K562 (cell line): ENCODE measurements around the gene TNFSF11. TPM values are rescaled to one million over a fixed set of nuclear protein-coding genes. Genes with fewer than 3 reads are reported as not detected.

Experiments
- ATAC-seq: fragments of 200-7000 bp; cut with Tn5 transposase; 3 replicates; pipeline ENCODE4 v1.9.1; 2020; ENCODE audit warnings: moderate library complexity
- BruUV-seq: library from RNA; stranded (reverse); fragments of 400-500 nt; replicated peaks from 2 replicates; lab custom pipeline; 2021; lab: Mats Ljungman, UMichigan
- CTCF ChIA-PET: fragments of 300-600 bp; formaldehyde crosslinking; extraction: SDS; loops from one replicate; lab custom pipeline; 2021; ENCODE audit warnings: low intra/inter-chr PET ratio; lab: Yijun Ruan, JAX
- POLR2A ChIA-PET: fragments of 300-600, 350-650 bp; sonication (Branson Sonifier 250); formaldehyde crosslinking; extraction: SDS; loops from one replicate; lab custom pipeline; 2021; ENCODE audit warnings: antibody characterized with exemption, inconsistent platforms; lab: Yijun Ruan, JAX
- DNase-seq, 4 experiments: peaks; one replicate each; pipeline versions ENCODE4 v3.0.0 to v3.0.0-alpha.2; 2011 to 2018; ENCODE audit warnings: low spot score in 3 of 4, mixed read lengths in 3 of 4; ENCODE audit errors: extremely low read depth in 1 of 4
- FAIRE-seq: peaks from 2 replicates; lab custom pipeline; 2011; peaks lifted over from hg19 to GRCh38; lab: Jason Lieb, UNC
- H2AFZ ChIP-seq: 2 replicates; pipeline ENCODE4 v1.6.0; 2011; ENCODE audit warnings: low read depth, low read length, control low read depth, inconsistent platforms
- H3K27ac ChIP-seq: fragments of 200-600 bp; 3 replicates; pipeline ENCODE4 v1.8.0; 2011; ENCODE audit warnings: low read depth, mild to moderate bottlenecking, control low read depth, inconsistent platforms, low read length, moderate library complexity, mixed read lengths; ENCODE audit errors: extremely low read depth
- H3K27me3 ChIP-seq, 2 experiments: fragments of 300-600 bp in 1 of 2; 2 replicates in 1 of 2; 3 replicates in 1 of 2; pipeline versions ENCODE4 v1.6.0 to v1.8.0; 2011; ENCODE audit warnings: inconsistent platforms in 2 of 2, low read length in 2 of 2, mild to moderate bottlenecking in 1 of 2, mixed read lengths in 1 of 2, moderate library complexity in 1 of 2; ENCODE audit not compliant: control insufficient read depth in 2 of 2, insufficient read depth in 2 of 2
- H3K36me3 ChIP-seq: fragments of 300-600 bp; 3 replicates; pipeline ENCODE4 v1.8.0; 2011; ENCODE audit warnings: mild to moderate bottlenecking, low read length, inconsistent platforms; ENCODE audit not compliant: control insufficient read depth, insufficient read depth
- H3K4me1 ChIP-seq, 2 experiments: fragments of 200-600 bp in 1 of 2; replicated peaks in 1 of 2; 2 replicates in 1 of 2; 3 replicates in 1 of 2; pipeline versions ENCODE4 v1.5.1 to v1.8.0; 2011; ENCODE audit warnings: inconsistent platforms in 2 of 2, low read length in 2 of 2, mild to moderate bottlenecking in 1 of 2, mixed read lengths in 1 of 2, moderate library complexity in 1 of 2; ENCODE audit not compliant: control insufficient read depth in 2 of 2, insufficient read depth in 2 of 2
- H3K4me2 ChIP-seq: 2 replicates; pipeline ENCODE4 v1.6.1; 2011; ENCODE audit warnings: low read length, control low read depth, inconsistent platforms, mixed read lengths; ENCODE audit not compliant: insufficient read depth
- H3K4me3 ChIP-seq: fragments of 200-600 bp; sonication (generic), shearing (Covaris generic); 2 replicates; pipeline ENCODE4 v1.5.1; 2016; ENCODE audit warnings: control low read depth, inconsistent platforms
- H3K79me2 ChIP-seq: fragments of 200-600 bp; 3 replicates; pipeline ENCODE4 v1.8.0; 2011; ENCODE audit warnings: low read length, inconsistent platforms; ENCODE audit not compliant: control insufficient read depth, insufficient read depth
- H3K9ac ChIP-seq, 2 experiments: 2 replicates each; pipeline versions ENCODE4 v1.6.0 to v1.6.1; 2011; ENCODE audit warnings: low read depth in 2 of 2, low read length in 2 of 2, control low read depth in 1 of 2, inconsistent platforms in 1 of 2, mild to moderate bottlenecking in 1 of 2, mixed read lengths in 1 of 2; ENCODE audit not compliant: insufficient read depth in 1 of 2
- H3K9me1 ChIP-seq: one replicate; pipeline ENCODE4 v1.6.0; 2011; ENCODE audit warnings: inconsistent platforms, mild to moderate bottlenecking, low read length, moderate library complexity; ENCODE audit not compliant: control insufficient read depth, insufficient read depth
- H3K9me3 ChIP-seq: replicated peaks from 2 replicates; pipeline ENCODE4 v1.5.1; 2011; ENCODE audit warnings: low read depth, low read length, inconsistent platforms; ENCODE audit not compliant: control insufficient read depth, insufficient read depth
- H4K20me1 ChIP-seq: replicated peaks from 2 replicates; pipeline ENCODE4 v1.6.1; 2011; ENCODE audit warnings: low read length, inconsistent platforms, mixed read lengths; ENCODE audit not compliant: control insufficient read depth, insufficient read depth
- BRD4 ChIP-seq: fragments of 200-600 bp; sonication (generic); IDR thresholded peaks from 2 replicates; pipeline ENCODE4 v1.6.1; 2017; ENCODE audit warnings: inconsistent platforms
- FOXO4 ChIP-seq: fragments of 450-650 bp; formaldehyde crosslinking; IDR thresholded peaks from 2 replicates; pipeline ENCODE4 v1.4.0; 2020; ENCODE audit warnings: mild to moderate bottlenecking, moderate library complexity
- KDM2B ChIP-seq: fragments of 250-450 bp; sonication (Bioruptor Pico); IDR thresholded peaks from 2 replicates; pipeline ENCODE4 v1.8.0; 2021; ENCODE audit warnings: mild to moderate bottlenecking, moderate library complexity
- L3MBTL2 ChIP-seq: fragments of 450-650 bp; IDR thresholded peaks from 2 replicates; pipeline ENCODE4 v1.6.1; 2016; ENCODE audit warnings: mild to moderate bottlenecking, moderate library complexity
- RBM22 ChIP-seq: fragments of 200-400 bp; formaldehyde crosslinking; IDR thresholded peaks from 2 replicates; pipeline ENCODE4 v1.6.1; 2018; ENCODE audit warnings: low read length, low read depth; ENCODE audit not compliant: poor library complexity, severe bottlenecking
- SAFB2 ChIP-seq: fragments of 200-400 bp; formaldehyde crosslinking; IDR thresholded peaks from 2 replicates; pipeline ENCODE4 v1.6.1; 2018; ENCODE audit warnings: borderline replicate concordance, low read length, low read depth, moderate library complexity; ENCODE audit not compliant: severe bottlenecking
- SRSF3 ChIP-seq: fragments of 200-400 bp; formaldehyde crosslinking; IDR thresholded peaks from 2 replicates; pipeline ENCODE4 v1.6.1; 2016; ENCODE audit warnings: mild to moderate bottlenecking, low read length, moderate library complexity; ENCODE audit not compliant: insufficient read depth
- TEAD1 ChIP-seq, 2 experiments: fragments of 450-650 bp in 1 of 2; sonication (generic) in 1 of 2; formaldehyde crosslinking; IDR thresholded peaks; 2 replicates each; pipeline versions ENCODE4 v1.4.0 to v1.8.0; 2020 to 2022; ENCODE audit warnings: mild to moderate bottlenecking in 2 of 2, missing genetic modification reagents in 1 of 2
- ZNF584 ChIP-seq: fragments of 200-800 bp; sonication (Bioruptor generic); IDR thresholded peaks from 2 replicates; pipeline ENCODE4 v1.6.1; 2016; ENCODE audit warnings: low read depth, mild to moderate bottlenecking, missing genetic modification characterization, missing compliant biosample characterization
- ZNF592 ChIP-seq: fragments of 450-650 bp; IDR thresholded peaks from 2 replicates; pipeline ENCODE4 v1.6.1; 2017; ENCODE audit warnings: antibody characterized with exemption, mild to moderate bottlenecking
- WGBS: fragments of 100-300 bp; shearing (Covaris generic); methylation state at CpG from one replicate; pipeline ENCODE4 v1.1.6; 2016; ENCODE audit warnings: low coverage, mixed read lengths; ENCODE audit not compliant: insufficient coverage; ENCODE audit errors: missing lambda C conversion rate; 5-methylcytosine and 5-hydroxymethylcytosine counted together
- in situ Hi-C: fragments of 300-500 bp; cut with MboI; formaldehyde crosslinking; loops from 4 replicates; pipeline ENCODE4 v1.15.0; 2018; ENCODE audit warnings: inconsistent platforms, mixed read lengths
- intact Hi-C: fragments of 100-400 bp; cut with micrococcal nuclease; formaldehyde crosslinking; loops from 2 replicates; pipeline ENCODE4 v1.14.2; 2022
- polyA plus RNA-seq, 8 experiments: library from polyadenylated mRNA; depleted of rRNA in 4 of 8; stranded (reverse) in 5 of 8; unstranded in 3 of 8; fragments of >200 nt; fragmentation: Nextera tagmentation in 2 of 8; fragmentation: Illumina TruSeq in 1 of 8; extraction: Ambion mirVana in 2 of 8; extraction: Trizol in 1 of 8; gene quantifications; 2 replicates each; pipeline versions ENCODE4 v1.2.1 to v1.2.3, GENCODE V29; 2011 to 2014; ENCODE audit warnings: inconsistent platforms in 1 of 8, missing spikeins in 1 of 8
- total RNA-seq, 7 experiments: library from RNA; depleted of rRNA in 6 of 7; stranded (reverse); fragments of >200 nt in 6 of 7; fragmentation: Illumina TruSeq in 2 of 7; extraction: Trizol in 2 of 7; gene quantifications; 2 replicates each; pipeline versions ENCODE4 v1.2.1 to v1.2.3, GENCODE V29; 2011 to 2021; ENCODE audit warnings: low replicate concordance in 1 of 7
- TF ChIP-seq, protein P1 (sequence below): fragments of 200-800 bp; sonication (Bioruptor generic); IDR thresholded peaks from 2 replicates; pipeline ENCODE4 v1.6.1; 2017; ENCODE audit warnings: missing genetic modification characterization, missing compliant biosample characterization
- TF ChIP-seq, protein P2 (sequence below): fragments of 250-450 bp; sonication (Bioruptor Pico); IDR thresholded peaks from 2 replicates; pipeline ENCODE4 v1.9.0; 2021; ENCODE audit warnings: mild to moderate bottlenecking, inconsistent platforms

TNFSF11 gene
- total and polyA plus RNA-seq, 9 of the 15 experiments (the other 6 are each of a cell fraction or from before 2014, with no cell fraction given), result not detected

DNA sequence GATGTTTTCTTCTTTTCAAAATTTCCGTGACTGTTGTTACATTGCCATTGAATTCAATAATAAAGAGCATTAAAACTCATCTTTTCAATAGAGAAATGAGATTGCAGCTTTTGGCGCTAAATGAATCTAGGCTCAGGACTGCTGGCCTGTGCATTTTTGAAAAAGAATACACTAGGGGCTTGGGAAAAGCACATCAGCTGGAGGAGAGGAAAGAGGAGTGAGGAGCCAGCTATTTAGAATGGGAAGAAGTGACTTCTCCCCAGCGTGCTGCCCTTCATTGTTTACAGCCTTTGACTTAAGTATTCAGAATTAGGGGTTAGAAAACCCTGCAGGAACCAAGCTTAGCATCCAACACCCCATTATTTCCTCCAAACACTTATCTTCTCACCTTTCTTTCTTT lies 43.3 kb downstream of the TNFSF11 start (continued):
- TF ChIP-seq SRSF3, result no peak
- no peak for TF ChIP-seq L3MBTL2
- TF ChIP-seq RBM22, result no peak
- no peak for TF ChIP-seq SAFB2
- TF ChIP-seq, all 486 proteins: peak for 0

DNA sequence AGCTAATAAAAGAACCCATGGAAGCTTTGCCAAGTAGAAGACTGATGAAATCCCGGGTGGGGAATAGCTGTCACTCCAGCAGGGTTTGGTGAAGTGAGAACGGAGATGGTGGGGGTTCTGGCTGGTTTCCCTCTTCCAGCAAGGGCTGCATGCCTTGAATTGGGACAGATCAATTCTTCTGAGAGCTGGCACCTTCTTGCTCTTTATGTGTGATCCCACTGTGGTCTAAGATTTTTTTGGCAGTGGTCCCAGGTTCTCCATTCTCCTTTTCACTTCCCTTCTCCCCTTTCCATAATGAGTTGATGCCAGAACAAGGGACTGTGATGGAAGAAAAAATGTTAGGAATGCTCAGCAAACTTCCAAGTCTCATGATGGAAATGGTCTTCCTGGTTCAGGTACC lies 50.0 kb downstream of the TNFSF11 start:
- intact Hi-C loops, result no loop called here
- no peaks in the 10 kb centered on the region for H3K9me3 ChIP-seq
- DNase-seq (no peak), FAIRE-seq (no peak), ATAC-seq (no peak)
- H3K79me2 ChIP-seq, result no peaks in the 10 kb centered on the region
- no peak overlapping the region for H3K4me2 ChIP-seq
- POLR2A ChIA-PET, result no interaction called here
- no peaks in the 10 kb centered on the region for H4K20me1 ChIP-seq
- H3K9ac ChIP-seq, result no peak overlapping the region
- no peak overlapping the region for H2AFZ ChIP-seq
- H3K4me1 ChIP-seq, result no peaks in the 10 kb centered on the region
- H3K27ac ChIP-seq, result no peak overlapping the region
- no peaks in the 10 kb centered on the region for H3K36me3 ChIP-seq
- BruUV-seq, result no TSS peak
- WGBS, result 0% methylated on average over 2 of the region's 2 CpGs
- no peaks in the 10 kb centered on the region for H3K27me3 ChIP-seq
- CTCF ChIA-PET, result no interaction called here
- H3K9me1 ChIP-seq, result no peaks in the 10 kb centered on the region
- in situ Hi-C loops, result no loop called here
- no peak overlapping the region for H3K4me3 ChIP-seq
- TF ChIP-seq ZNF584 (CRISPR knock-in tag), result no peak
- no peak for TF ChIP-seq KDM2B (CRISPR knock-in tag)
- TF ChIP-seq, protein P1, sequence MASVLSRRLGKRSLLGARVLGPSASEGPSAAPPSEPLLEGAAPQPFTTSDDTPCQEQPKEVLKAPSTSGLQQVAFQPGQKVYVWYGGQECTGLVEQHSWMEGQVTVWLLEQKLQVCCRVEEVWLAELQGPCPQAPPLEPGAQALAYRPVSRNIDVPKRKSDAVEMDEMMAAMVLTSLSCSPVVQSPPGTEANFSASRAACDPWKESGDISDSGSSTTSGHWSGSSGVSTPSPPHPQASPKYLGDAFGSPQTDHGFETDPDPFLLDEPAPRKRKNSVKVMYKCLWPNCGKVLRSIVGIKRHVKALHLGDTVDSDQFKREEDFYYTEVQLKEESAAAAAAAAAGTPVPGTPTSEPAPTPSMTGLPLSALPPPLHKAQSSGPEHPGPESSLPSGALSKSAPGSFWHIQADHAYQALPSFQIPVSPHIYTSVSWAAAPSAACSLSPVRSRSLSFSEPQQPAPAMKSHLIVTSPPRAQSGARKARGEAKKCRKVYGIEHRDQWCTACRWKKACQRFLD, result no peak
- TF ChIP-seq FOXO4 (CRISPR knock-in tag), result no peak
- TF ChIP-seq TEAD1 (CRISPR knock-in tag; IDR thresholded peaks at IDR 0.05), result no peak
- no peak for TF ChIP-seq ZNF592
- TF ChIP-seq, protein P2, sequence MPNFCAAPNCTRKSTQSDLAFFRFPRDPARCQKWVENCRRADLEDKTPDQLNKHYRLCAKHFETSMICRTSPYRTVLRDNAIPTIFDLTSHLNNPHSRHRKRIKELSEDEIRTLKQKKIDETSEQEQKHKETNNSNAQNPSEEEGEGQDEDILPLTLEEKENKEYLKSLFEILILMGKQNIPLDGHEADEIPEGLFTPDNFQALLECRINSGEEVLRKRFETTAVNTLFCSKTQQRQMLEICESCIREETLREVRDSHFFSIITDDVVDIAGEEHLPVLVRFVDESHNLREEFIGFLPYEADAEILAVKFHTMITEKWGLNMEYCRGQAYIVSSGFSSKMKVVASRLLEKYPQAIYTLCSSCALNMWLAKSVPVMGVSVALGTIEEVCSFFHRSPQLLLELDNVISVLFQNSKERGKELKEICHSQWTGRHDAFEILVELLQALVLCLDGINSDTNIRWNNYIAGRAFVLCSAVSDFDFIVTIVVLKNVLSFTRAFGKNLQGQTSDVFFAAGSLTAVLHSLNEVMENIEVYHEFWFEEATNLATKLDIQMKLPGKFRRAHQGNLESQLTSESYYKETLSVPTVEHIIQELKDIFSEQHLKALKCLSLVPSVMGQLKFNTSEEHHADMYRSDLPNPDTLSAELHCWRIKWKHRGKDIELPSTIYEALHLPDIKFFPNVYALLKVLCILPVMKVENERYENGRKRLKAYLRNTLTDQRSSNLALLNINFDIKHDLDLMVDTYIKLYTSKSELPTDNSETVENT (CRISPR knock-in tag), result no peak
- TF ChIP-seq BRD4, result no peak
